Panc1 (cell line): ENCODE data around the gene PC. TPM values are rescaled to one million over a fixed set of nuclear protein-coding genes. Genes with fewer than 3 reads are reported as not detected.

ENCODE experiments used
- ATAC-seq: fragments of 200-7000 bp; cut with Tn5 transposase; 2 replicates; pipeline ENCODE4 v1.9.1; 2020; ENCODE audit warnings: mild to moderate bottlenecking, moderate library complexity
- BruUV-seq: library from RNA; stranded (reverse); fragments of 400-500 nt; replicated peaks from 2 replicates; lab custom pipeline; 2021; lab: Mats Ljungman, UMichigan
- CTCF ChIA-PET: fragments of 300-600 bp; sonication (Branson Sonifier 250); formaldehyde crosslinking; loops from one replicate; lab custom pipeline; 2022; ENCODE audit warnings: antibody characterized with exemption; lab: Charles Lee
- POLR2A ChIA-PET: fragments of 300-600 bp; sonication (Branson Sonifier 250); formaldehyde crosslinking; loops from one replicate; lab custom pipeline; 2022; ENCODE audit warnings: antibody characterized with exemption; lab: Charles Lee
- DNase-seq: peaks from one replicate; pipeline ENCODE4 v3.0.0-alpha.2; 2010; ENCODE audit warnings: low read depth, low spot score
- H3K27ac ChIP-seq: 2 replicates; pipeline ENCODE4 v1.5.1; 2011; ENCODE audit warnings: mild to moderate bottlenecking, low read length, inconsistent platforms
- H3K27me3 ChIP-seq: fragments of 200-500 bp; sonication (Bioruptor generic); 2 replicates; pipeline ENCODE4 v1.6.0; 2014; ENCODE audit warnings: low read length, inconsistent platforms; ENCODE audit not compliant: control insufficient read depth, insufficient read depth
- H3K36me3 ChIP-seq: fragments of 200-500 bp; sonication (Bioruptor generic); 2 replicates; pipeline ENCODE4 v1.5.1; 2014; ENCODE audit warnings: inconsistent platforms, mild to moderate bottlenecking, low read length, moderate library complexity; ENCODE audit not compliant: control insufficient read depth, insufficient read depth
- H3K4me1 ChIP-seq: 2 replicates; pipeline ENCODE4 v1.5.1; 2011; ENCODE audit warnings: inconsistent platforms, mild to moderate bottlenecking, low read length, moderate library complexity; ENCODE audit not compliant: control insufficient read depth, insufficient read depth
- H3K4me3 ChIP-seq, 2 experiments: 2 replicates each; pipeline ENCODE4 v1.5.1; 2011 to 2012; ENCODE audit warnings: low read depth in 2 of 2, low read length in 2 of 2, mild to moderate bottlenecking in 2 of 2, inconsistent platforms in 1 of 2, moderate library complexity in 1 of 2
- H3K9me3 ChIP-seq: fragments of 200-500 bp; sonication (Bioruptor generic); 2 replicates; pipeline ENCODE4 v1.5.1; 2014; ENCODE audit warnings: low read depth, mild to moderate bottlenecking, inconsistent platforms, low read length, moderate library complexity; ENCODE audit not compliant: control insufficient read depth, insufficient read depth
- POLR2AphosphoS5 ChIP-seq: IDR thresholded peaks from 2 replicates; pipeline ENCODE4 v1.6.1; 2012; ENCODE audit warnings: mild to moderate bottlenecking, low read depth, low read length, moderate library complexity
- REST ChIP-seq, 2 experiments: IDR thresholded peaks; 2 replicates each; pipeline ENCODE4 v1.6.1; 2011 to 2012; ENCODE audit warnings: low read depth in 2 of 2, control low read depth in 1 of 2, low read length in 1 of 2, mild to moderate bottlenecking in 1 of 2, moderate library complexity in 1 of 2; ENCODE audit not compliant: insufficient read depth in 1 of 2
- SIN3A ChIP-seq: IDR thresholded peaks from 2 replicates; pipeline ENCODE4 v1.6.1; 2012; ENCODE audit warnings: low read depth, mild to moderate bottlenecking, low read length, moderate library complexity, borderline replicate concordance; ENCODE audit not compliant: insufficient read depth
- TCF7L2 ChIP-seq: IDR thresholded peaks from 2 replicates; pipeline ENCODE4 v1.6.1; 2011; ENCODE audit warnings: mild to moderate bottlenecking, low read depth, low read length, inconsistent platforms
- in situ Hi-C: cut with HindIII; loops from 2 replicates; pipeline ENCODE4 v1.10.0; 2016; ENCODE audit warnings: low sequenced_read_pairs, low pct_unique_long_range_greater_than_20kb
- intact Hi-C: fragments of 100-400 bp; cut with micrococcal nuclease; formaldehyde crosslinking; loops from one replicate; pipeline ENCODE4 v1.10.0; 2022; ENCODE audit not compliant: unreplicated experiment
- total RNA-seq: library from RNA; stranded (reverse); gene quantifications from one replicate; pipeline ENCODE4 v1.2.1, GENCODE V29; 2021; ENCODE audit not compliant: unreplicated experiment
- TF ChIP-seq, protein P1 (sequence below): fragments of 450-650 bp; IDR thresholded peaks from 2 replicates; pipeline ENCODE4 v1.5.1; 2017; ENCODE audit warnings: mild to moderate bottlenecking

Gene PC
- total RNA-seq, 1 experiment from 2014 or later = 12.8 TPM

DNA sequence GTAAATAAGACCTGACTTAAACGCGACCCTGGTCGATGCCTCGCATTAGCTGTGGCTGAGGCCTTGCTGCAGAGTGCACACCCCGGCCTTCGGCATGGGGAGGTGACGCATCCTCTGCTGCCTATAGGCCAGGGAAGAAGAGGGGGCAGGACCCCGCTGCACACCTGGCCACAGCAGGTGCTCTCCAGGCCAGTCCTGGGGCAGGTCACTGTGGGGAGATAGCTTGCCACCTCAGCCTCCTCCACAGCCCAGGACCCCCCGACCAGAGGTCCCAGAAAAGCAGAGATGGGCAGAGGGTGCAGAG, 88.7 kb downstream of the PC start:
- H3K4me1 ChIP-seq = peaks cover 8% of the 10 kb centered on the region
- H3K27me3 ChIP-seq = no peaks in the 10 kb centered on the region
- POLR2A ChIA-PET = no interaction called here
- H3K4me3 ChIP-seq = no peak overlapping the region
- in situ Hi-C loops = no loop called here
- ATAC-seq (no peak), DNase-seq (no peak)
- TF ChIP-seq, protein P1, sequence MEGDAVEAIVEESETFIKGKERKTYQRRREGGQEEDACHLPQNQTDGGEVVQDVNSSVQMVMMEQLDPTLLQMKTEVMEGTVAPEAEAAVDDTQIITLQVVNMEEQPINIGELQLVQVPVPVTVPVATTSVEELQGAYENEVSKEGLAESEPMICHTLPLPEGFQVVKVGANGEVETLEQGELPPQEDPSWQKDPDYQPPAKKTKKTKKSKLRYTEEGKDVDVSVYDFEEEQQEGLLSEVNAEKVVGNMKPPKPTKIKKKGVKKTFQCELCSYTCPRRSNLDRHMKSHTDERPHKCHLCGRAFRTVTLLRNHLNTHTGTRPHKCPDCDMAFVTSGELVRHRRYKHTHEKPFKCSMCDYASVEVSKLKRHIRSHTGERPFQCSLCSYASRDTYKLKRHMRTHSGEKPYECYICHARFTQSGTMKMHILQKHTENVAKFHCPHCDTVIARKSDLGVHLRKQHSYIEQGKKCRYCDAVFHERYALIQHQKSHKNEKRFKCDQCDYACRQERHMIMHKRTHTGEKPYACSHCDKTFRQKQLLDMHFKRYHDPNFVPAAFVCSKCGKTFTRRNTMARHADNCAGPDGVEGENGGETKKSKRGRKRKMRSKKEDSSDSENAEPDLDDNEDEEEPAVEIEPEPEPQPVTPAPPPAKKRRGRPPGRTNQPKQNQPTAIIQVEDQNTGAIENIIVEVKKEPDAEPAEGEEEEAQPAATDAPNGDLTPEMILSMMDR = no peak
- TF ChIP-seq TCF7L2 (no peak), POLR2AphosphoS5 (no peak), SIN3A (no peak), REST (IDR thresholded peaks at IDR 0.05; ENCODE audit: insufficient read depth in 1 of 2, low read depth in 2 of 2, low read length in 1 of 2) (no peak)
- BruUV-seq = no TSS peak
- intact Hi-C loops = no loop called here
- CTCF ChIA-PET = no interaction called here
- H3K27ac ChIP-seq = no peak overlapping the region
- no peaks in the 10 kb centered on the region for H3K36me3 ChIP-seq
- H3K9me3 ChIP-seq = no peaks in the 10 kb centered on the region

DNA sequence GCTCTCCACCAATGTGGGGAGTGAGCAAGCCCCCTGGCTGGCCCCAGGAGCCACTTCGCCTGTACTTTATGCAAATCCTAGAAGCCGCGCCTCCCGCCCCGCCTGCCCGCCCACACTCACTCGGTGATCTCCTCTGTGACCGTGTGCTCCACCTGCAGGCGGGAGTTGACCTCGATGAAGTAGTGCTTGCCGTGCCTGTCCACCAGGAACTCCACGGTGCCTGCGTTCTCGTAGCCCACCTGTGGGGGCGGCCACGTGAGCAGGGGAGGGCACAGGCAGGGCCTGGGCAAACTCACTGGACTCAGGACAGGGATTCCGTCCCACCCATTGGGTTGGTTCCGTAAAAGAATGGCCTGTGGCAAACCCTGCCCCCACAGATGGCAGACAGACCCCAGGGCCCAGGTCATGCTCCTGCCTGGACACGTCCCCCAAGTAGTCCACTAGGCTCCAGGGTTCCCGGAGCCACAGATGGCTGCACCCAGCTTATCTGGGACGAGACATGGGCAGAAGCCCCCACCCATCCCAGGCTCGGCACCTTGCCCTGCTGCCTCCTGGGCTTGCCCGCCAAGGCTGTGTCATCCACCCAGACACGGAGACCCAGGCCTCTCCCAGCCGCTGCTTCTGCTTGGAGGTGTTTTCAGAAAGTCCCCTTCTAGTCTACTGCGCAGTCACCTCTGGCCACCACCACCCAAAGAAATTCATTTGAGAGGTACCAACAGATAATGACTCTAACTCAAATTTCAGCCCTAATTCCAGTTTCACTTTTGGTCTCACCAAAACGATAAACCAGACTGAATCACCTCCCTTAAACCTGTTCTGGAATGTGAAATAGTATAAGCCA, 89.2 kb downstream of the PC start:
- intact Hi-C loops = no loop called here
- H3K4me1 ChIP-seq = peaks cover 8% of the 10 kb centered on the region
- H3K36me3 ChIP-seq = no peaks in the 10 kb centered on the region
- in situ Hi-C loops = no loop called here
- no peak overlapping the region for H3K4me3 ChIP-seq
- no peak overlapping the region for H3K27ac ChIP-seq
- DNase-seq = no peak
- peak; percentile 90 for ATAC-seq
- H3K9me3 ChIP-seq = no peaks in the 10 kb centered on the region
- POLR2A ChIA-PET = no interaction called here
- TF ChIP-seq, protein P1 = peak; percentile 86
- TF ChIP-seq POLR2AphosphoS5 = no peak
- CTCF ChIA-PET = no interaction called here
- H3K27me3 ChIP-seq = no peaks in the 10 kb centered on the region
- BruUV-seq = no TSS peak
